ENCODE results near the gene ZFP36L1.
"Not testable (repeated sequence)": the region's sequence is repeated elsewhere in the genome, so short reads cannot be mapped to it uniquely, and the experiment has no call there.

Gene ZFP36L1

DNA sequence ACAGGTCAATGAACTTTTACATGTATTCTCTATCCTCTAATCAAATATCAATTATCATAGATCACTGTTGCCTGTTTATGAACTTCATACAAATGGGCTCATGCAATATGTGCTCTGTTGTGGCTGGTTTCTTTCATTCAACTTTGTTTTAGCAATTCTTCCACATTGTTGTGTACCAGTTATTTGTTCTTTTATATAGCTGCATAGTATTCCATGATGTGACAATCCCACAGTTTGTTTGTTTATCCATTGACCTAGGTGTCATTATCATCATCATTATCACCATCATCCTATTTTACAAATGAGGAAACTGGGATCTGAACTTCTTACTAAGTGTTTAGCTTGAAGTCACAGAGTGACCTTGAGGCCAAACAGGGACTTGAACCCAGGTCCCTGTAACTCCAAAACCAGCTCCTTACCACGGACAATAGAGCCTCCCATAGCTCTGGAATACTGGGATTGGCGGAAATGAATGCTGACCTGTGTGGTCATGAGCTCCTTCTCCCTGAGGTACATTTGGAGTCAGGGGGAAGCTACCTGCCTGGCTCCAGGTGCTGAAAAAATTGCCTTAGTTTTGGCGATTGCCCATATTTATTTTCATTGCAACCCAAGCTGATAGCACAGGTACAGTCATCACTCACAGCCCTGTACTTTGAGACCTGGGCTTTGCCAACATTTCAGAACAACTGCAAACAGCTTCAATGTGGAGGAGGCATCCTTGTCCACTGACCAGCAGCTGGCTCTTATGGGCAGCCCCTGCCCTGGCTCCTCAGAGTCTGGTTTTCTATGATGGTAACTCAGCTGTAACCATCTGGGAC lies 9.2 kb downstream of the ZFP36L1 start:
- DNase-seq: no peak

DNA sequence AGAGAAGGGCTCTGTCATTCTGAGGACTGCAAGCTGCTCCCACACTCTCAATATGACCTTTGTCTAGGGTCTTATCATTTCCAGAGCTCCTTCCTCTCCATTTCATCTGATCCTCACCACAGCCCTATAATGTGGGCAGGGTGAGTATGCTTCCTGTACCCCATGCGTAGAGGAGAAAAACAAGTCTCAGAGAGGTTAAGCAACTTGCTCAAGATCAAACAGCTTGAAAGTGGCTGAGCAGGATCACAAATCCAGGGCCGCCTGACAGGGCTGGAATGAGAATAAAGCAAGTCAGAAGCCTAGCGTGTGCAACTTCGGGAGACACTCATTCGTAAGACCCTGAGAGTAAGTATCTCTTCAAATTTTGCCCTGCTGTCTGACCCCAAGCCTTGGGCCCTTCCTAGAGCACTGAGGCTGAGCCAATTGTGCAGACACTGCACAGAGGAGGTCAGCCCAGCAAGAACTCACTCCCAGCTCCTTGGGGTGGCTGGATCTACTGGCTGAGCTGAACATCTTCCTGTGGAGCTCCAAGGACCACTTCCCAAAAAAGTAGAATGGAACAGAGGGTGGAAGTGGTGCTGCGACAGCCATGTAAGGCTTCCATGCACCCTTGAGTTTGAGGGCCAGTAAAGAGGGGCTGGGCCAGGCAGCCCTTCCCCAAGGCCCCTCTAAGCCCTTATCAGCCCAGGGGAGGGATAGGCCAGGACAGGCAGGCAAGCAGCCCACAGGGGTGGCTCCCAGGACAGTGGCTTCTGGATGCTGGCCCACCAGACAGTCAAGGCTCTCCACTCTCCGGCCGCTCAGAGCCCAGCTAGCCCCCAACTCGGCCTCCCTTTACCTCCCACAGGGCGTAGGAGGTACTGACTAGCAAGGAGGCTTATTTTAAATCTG lies 10.5 kb downstream of the ZFP36L1 start:
- peak; percentile 89 for DNase-seq

DNA sequence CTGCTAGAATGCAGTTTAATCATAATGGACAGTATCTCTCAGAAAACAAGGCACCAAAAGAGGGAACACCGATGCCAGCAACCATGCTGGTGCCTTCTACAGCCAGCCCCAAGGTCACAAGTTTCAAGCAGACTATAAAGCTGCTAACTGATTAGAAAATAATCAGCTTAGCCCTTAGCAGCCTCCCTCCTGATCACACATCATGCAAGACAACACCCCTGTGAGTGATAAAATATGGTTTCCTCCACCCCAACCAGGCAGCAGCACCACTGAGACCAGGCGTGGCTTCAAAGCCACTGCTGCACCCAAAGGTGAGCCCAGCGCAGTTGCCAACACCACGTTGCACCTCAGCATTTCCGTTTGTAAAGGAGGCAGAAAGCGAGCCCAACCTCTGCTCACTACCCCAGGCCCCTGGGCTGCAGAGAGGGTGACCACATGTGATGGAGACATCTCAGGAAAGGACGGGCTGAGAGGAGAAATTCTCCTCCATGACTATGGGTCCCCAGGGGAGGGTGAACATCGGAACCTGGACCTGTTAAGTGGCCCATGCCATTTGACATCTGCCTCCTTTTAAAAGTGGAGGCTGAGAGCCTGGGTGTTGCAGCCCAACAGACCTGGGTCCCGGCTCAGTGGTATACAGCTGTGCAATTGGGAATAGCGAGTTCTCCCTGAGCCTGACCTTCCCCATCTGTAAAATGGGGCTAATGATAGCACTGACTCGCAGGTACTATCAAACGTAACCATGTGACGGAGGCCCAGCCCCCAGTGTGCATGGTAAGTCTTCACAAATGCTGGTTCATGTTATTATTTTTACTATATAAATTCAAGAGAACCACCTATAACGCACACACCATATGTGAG lies 11.5 kb downstream of the ZFP36L1 start:
- DNase-seq: peak; percentile 85

DNA sequence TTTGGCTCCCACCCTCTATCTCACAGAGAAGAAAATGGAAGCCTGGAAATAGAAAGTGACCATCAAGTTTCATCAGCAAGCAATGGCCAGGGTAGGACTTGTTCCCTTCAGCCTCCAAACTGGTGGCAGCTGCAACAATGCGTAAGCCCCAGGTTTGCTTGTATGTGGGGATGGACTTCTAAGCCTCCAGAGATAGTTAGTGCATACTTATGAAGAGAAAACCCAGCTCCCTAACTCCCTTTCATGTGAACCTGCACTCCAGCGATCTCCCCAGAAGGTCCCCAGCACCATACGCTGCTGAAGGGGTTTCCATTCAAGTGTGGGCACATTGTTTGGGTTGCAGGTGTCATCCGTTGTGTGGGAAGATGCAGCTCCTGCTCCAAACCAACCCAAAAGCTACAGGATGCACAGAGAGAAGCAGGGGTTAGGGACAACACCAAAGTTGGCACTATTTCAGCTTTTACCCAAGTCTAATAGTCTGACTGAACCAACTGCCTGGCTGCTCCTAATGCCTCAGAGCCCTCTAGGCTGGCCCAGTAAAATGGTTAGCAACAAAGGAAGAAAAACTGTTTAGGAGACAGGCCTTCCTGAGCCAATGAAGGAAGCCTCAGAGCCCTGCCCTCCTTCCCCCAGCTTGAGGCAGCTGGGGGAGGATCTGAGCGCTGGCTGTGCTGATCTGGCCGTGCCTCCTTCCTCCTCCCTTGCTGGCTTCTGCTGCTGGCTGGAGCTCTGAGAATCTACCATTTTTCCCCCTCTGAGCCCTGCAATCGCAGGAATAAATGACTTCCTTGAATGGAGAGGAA lies 12.3 kb downstream of the ZFP36L1 start:
- DNase-seq: peak; percentile 64

DNA sequence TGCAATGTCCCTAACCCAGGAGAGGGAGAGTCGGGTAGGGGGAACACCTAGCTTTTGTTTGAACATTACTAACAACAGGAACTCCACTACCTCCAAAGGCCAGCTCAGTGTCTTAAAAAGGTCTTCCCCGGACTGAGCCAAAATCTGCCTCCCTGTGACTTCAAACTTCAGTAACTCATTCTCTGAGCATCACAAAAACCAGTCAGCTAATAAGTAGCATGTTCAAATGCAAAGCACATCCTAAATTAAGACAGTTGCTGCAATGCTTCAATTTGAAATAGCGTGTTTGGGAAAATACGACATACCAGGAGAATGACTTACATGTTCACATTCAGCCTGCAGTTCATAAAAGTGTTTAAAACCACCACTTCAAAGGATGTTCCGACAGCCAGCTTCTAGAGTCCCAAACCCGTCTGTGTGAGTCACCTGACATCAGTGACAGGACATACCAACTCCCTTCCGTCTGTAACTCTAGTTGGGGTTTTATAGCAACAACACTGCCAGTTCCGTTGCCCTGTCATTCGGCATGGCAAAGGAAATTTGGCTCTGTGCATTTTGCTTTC lies 13.0 kb downstream of the ZFP36L1 start:
- peak; percentile 80 for DNase-seq

DNA sequence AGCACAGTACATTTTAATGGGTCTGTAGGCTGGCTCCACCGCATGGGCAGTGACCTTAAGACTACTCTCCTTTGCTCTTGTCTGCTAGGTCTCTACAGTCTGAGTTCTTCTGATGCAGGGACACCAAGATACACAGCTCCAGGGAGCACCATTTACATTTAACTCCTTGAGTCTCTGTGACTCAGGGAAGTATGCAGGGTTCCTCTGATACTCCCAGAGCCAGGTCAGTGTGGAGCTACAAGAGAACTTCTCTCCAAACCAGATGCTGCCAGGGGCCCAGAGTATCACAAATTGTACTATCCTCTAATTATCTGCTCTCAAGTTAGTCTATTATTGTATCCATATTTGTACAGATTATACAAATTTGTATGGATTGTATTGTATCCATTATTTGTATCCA lies 15.2 kb downstream of the ZFP36L1 start:
- no peak for DNase-seq

DNA sequence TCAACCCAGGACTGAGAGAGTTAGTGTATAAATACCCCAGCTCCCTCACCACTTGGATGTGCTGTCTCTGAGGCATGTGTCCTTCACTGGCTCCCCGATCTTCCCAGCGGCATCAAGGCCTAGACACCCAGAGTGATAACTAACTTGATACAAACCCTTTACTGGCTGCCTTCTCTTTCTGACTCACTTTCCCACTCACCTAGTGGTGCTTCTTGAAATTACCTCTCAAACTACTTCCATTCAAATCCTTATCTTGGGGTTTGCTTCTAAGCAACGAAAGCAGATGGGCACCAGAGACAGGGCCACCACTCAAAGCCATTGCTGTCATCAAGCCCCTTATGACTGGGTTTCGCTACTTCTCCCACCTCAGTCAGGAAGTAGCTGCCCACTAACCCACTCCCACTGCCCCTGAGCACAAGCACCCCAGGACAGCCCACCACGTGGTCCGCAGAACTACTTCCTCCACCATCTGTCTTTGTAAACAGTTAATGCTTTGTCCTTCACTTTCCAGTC lies 17.2 kb downstream of the ZFP36L1 start:
- DNase-seq: peak; percentile 11

DNA sequence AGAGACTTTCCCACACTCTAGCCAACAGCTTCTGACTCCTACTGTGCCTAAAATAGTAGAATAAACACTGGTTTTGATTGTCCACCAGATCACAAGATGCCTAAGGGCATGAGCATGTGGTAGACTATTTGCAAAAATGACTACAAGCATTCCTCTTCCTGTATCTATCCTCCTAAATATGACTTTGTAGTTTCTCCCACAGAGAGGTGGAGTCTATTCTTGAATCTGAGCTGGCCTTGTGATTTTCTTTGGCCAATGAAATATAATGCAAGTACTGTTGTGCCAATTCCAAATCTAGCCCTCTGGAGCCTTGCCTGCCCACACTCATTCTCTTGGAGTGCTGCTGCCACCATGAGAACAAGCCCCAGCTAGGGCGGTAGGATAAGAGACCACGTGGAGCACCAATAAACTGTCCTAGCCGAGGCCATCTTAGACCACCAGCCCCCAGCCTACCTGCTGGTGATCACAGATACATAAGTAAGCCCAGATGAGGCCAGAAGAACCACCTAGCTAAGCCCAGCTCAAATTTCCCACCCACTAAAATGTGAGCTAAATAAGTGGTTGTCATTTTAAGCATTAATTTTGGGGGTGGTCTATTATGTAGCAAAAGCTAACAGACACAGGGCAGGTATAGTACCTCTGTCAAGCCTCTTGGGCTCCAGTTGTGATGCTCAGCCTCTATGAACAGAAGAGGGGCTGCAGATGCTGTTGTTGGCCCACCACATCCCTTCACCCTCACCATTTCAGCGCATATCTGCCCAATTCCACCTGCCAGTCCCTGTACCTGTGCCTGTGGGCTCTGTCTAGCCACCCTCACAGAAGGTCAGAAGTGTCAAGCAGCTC lies 17.9 kb downstream of the ZFP36L1 start:
- DNase-seq: no peak

DNA sequence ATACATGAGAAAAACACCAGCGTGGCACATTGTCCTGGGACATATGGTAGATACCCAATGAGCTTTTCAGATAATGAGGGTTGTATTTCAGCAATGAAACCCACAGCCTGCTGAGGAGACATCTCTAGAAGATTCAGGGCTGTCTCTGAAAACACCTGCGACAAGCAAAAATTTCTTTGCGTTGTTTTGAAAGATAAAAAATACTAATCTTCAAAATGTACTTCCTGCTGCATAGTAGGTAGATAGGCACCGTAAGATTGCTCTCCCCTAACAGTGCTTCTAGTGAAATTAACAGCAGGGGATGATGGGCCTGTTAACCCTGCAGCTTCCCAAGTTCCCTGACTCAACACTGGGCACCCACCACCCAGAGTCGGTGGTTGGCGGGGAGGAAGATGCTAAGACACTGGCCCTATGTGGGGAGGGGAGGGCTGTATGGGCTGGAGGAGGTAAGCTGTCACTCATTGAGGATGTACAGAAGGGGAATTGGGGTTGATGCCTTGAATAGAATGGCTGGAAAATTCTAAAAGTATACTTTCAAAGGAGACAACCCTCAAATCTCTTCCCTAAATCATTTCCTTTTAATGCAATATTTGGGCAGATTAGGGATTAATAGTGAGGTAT lies 20.0 kb downstream of the ZFP36L1 start:
- no peak for DNase-seq

DNA sequence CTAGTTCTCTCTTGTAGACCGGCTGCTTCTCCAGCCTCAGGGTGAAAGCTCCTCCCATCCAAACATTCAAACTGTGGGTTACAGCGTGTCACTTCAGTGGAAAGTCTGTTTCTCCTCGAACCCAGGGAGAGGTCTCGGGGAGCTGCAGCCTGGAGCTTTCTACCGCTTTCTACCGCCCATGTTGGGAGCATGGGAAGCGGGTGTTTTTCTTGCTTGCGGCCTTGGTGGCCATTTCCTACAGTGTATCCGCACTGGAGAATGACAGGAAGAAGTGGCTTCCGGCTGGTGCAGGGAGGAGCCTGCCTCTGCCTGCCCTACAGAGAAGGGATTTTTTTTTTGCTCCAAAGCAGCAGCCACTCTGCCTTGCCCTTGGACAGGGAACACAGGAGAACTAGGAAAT lies 21.2 kb downstream of the ZFP36L1 start:
- peak; percentile 32 for DNase-seq

DNA sequence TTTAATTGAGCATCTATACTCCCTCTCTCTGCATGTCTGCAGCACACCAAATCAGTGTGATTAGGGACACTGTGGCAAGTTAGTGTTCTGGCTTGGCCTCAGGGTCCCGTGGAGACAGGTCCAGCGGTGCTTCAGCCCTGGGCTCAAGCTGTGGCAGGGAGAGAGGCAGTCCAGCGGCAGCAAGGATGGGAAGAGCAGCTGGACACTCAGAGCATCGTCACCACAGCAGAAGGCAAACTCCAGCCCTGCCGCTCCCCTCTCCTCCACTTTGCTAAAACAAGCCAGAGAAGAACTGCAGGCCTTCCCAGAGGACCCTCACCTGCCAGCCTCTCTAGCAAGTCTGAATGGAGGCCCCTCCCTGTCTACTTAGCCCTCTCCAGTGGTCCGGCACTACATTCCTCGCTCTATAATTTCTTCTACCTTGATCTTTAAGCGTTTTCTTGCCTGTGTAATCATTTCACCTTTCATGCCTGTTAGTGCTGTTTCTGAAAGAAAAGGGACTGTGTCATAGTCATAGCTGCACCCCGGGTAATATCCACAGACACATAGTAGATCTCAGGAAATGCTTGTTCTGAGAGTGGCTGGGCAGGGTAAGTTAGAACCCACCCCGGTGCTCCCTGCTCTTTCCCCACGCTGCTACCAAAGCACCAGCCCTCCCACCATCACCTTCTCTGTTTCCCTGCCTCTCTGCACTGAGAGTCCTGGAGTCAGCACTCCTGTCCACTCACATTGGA lies 22.1 kb downstream of the ZFP36L1 start:
- DNase-seq: no peak

DNA sequence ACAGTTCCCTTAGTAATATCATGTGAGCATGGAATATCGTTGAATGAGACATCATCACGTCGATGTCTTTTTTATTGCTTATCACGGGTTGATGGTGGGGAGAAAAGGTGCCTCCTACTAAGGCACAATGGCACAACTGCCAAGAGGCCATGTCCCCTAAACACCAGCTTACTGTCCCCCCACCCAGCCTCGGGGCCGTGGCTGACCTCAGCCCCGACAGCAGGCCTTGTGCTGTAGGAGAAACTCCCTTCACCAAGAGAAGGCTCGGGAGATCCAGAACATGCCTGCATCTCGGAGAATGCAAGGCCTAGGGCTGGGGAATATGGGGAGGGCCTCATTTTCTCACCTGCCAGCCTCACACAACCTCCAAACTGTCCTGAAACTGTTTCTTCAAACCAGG lies 22.8 kb downstream of the ZFP36L1 start:
- no peak for DNase-seq

DNA sequence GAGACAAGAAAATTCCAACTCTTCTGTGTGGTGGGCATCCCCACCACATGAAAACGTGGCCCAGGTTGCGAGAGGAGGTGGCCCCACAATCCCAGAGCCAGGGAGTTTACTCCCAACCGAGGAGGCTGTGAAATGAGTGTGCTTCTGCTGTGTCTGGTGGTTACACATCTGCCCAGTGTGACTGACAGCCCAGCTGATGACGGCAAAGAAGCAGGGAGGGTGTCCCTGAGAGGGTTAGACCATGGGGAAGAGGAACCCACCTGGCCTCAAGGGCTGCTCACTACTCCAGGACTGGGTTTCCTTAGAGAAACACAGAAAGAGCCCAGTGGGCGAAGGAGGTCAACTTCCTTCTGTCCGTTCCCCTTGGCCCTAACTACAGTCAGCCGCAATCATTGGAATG lies 24.6 kb downstream of the ZFP36L1 start:
- no peak for DNase-seq

DNA sequence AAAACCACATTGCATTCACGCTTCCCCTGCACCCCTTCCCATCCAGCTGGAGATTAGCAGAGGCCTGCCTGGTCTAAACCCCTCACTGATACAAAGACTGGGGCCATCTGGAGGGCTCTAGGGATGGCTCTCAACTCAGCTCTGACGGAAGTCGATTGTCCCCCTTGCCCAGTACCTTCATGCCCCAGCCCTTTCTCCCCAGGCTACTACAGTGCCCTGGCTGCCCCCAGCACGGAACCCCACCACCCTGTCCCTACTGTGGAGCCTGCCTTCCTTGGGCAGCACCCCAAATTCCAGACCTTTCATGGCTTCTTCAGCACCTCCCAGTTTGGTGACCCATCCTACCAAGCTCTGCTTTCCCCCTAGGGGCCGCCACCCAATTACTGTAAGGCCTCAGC lies 25.6 kb downstream of the ZFP36L1 start:
- DNase-seq: no peak

DNA sequence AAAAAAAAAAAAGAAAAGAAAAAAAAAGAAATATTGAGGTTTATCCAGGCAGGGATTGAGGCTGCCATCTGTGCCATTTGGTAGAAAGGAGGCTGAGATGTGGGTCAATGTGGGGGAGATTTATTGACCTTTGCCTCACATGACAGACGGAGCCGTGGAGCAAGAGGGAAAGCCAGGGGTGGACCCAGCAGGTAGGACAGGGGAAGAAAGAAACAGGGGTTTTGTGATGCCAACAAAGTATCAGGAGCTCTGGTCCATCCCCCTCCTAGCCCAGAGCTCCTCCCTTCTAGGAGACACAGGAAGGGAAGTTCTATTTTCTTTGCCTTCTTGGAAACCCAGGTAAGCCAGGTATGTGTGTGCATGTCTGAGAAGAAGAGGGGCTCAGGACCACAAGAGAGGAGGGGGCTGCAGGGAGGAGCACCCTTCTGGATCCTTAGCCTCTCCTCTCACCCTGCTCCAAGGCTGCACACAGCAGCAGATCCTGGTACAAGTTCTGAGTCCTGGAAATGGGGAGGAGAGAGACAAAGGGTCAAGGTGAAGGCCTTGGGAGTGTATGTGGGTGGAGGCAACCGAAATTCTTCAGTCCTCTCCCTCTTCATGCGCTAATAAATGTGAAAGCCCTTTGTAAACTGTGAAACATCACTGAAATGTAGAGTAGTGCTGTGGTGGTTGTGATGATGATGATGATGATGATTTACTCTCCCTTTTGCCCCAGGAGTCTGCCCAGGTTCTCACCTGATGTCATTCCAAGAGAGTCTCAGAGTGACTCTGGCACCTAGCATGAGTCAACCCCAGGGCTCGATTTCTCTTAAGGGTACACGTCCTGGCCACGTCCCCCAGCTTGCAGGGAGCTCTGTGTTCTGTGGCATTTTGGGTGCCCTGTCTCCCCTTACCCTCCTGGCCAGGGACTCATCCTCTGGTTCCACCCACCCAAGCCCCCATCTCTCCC lies 26.3 kb downstream of the ZFP36L1 start:
- peak; percentile 36 for DNase-seq

DNA sequence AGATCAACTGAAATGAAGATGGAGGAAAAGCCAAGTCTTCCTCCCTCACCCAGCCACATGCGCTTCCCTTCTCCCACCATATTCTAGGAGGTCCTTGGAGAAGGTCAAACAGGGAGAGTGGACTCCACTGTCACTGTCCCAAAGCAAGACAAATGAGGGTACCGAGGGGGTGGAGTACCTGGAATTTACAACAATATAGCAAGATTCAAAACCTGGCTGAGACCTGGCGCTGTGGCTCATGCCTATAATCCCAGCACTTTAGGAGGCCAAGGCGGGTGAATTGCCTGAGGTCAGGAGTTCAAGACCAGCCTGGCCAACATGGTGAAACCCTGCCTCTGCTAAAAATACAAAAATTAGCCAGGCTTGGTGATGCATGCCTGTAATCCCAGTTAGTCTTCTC lies 29.0 kb downstream of the ZFP36L1 start:
- DNase-seq: not testable (repeated sequence)

DNA sequence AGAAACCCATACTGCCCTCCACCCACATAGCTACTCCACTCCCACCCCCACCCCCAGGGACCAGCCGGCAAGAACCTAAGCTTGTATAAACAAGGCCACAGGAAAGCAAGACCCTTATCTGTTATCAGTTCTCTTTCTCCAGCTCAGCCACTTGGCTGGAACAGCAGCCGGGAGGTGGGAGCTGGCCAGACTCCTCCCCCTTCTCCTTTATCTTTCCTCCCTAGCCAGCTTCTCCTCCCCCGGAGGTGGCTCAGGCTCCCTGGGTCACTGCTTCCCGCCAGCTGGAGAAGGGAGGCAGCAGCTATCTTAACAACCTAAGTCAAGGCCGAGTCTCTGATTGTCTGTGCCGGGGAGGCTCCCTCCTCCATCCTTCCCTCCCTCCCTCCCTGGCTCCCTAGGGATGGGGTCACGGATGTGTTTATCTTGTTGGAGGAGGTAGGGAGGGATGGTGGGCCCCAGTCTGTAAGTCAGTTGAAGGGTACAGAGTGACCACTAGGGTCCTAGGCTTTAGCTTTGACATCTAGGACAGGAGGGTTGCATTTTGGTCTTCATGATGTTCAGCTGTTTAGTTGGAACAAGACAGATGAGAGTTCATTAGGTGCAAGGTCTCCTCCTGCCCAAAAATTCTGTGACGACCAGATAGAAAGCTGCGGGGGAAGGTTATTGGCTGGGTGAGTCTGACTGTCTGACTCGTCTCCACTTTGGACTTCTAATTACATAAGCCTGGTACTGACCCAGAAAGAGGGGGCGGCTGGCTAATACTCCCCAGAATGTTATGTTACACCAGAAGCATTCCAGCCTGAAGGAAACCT lies 29.7 kb downstream of the ZFP36L1 start:
- DNase-seq: no peak
